ENCODE data around the gene XXYLT1. TPM values are rescaled to one million over a fixed set of nuclear protein-coding genes. Genes with fewer than 3 reads are reported as not detected.

The XXYLT1 gene
- total RNA-seq, 1 donor from 2014 or later, result 8.9 TPM

DNA sequence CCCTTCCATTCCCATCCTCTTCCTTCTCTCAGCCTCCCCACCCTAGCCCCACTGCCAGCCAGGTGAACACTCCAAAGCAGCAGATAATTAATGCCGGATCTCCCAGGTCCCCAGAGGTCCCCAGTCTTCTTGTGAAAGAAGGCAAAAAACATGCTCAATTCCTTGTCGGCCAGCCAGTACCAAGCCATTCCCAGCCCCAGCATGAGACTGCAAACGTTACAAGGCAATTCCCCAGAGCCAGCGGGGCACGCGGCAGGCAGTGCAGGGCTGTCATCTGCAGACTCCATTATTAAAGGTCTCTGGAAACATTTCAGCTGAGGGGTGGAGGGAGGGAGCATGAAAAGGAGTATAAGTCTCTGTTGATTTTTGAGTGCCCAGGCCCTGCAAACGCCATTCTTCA lies 117.8 kb downstream of the XXYLT1 start:
- Histone ChIP-seq H3K36me3 (no peaks in the 10 kb centered on the region), H3K4me1 (peaks cover 82% of the 10 kb centered on the region), H3K9me3 (no peaks in the 10 kb centered on the region), H3K4me3 (no peak overlapping the region), H3K27ac (peak overlapping the region; percentile 90), H3K27me3 (ENCODE audit: low read depth) (no peaks in the 10 kb centered on the region)
- TF ChIP-seq, protein P1, sequence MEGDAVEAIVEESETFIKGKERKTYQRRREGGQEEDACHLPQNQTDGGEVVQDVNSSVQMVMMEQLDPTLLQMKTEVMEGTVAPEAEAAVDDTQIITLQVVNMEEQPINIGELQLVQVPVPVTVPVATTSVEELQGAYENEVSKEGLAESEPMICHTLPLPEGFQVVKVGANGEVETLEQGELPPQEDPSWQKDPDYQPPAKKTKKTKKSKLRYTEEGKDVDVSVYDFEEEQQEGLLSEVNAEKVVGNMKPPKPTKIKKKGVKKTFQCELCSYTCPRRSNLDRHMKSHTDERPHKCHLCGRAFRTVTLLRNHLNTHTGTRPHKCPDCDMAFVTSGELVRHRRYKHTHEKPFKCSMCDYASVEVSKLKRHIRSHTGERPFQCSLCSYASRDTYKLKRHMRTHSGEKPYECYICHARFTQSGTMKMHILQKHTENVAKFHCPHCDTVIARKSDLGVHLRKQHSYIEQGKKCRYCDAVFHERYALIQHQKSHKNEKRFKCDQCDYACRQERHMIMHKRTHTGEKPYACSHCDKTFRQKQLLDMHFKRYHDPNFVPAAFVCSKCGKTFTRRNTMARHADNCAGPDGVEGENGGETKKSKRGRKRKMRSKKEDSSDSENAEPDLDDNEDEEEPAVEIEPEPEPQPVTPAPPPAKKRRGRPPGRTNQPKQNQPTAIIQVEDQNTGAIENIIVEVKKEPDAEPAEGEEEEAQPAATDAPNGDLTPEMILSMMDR (IDR thresholded peaks at IDR 0.05), result no peak
- ATAC-seq (no peak), DNase-seq (no peak)
- intact Hi-C loops (cut with DNase I), result no loop called here

DNA sequence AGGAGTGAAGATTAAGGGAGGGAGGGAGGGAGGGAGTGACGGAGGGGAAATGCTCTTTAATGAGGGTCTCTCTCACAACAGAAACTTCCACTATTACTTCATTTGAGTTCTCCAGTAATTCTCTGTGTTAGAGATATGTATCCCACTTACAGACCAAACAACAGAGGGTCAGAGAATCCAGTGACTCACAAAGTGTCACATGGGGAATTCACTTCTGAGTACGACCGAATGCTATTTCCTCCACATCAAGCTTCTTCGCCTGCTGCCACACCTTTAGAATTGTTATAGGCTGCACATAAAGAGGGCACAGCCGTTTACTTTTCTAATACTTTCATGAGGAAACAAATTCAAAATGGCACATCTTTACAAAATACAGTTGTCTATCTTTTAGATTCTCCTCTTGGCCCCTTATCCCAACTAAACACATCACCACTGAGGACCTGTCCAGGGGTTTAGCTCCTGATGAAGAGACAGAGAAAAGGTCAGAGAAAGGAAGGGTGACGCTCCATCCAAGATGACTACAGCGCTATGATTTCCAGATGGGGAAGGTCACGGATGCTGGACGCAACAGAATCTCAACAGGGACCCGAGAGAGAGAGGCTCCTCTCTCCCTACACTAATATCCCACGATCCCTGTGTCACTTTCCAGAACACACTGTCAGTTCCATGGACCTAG lies 119.0 kb downstream of the XXYLT1 start:
- Histone ChIP-seq H3K27me3 (ENCODE audit: low read depth) (no peaks in the 10 kb centered on the region), H3K36me3 (no peaks in the 10 kb centered on the region), H3K27ac (peak overlapping the region; percentile 90), H3K9me3 (no peaks in the 10 kb centered on the region), H3K4me3 (no peak overlapping the region), H3K4me1 (peaks cover 91% of the 10 kb centered on the region)
- TF ChIP-seq, protein P1 (IDR thresholded peaks at IDR 0.05), result no peak
- intact Hi-C loops (cut with DNase I), result no loop called here
- no peak for DNase-seq
- no peak for ATAC-seq

DNA sequence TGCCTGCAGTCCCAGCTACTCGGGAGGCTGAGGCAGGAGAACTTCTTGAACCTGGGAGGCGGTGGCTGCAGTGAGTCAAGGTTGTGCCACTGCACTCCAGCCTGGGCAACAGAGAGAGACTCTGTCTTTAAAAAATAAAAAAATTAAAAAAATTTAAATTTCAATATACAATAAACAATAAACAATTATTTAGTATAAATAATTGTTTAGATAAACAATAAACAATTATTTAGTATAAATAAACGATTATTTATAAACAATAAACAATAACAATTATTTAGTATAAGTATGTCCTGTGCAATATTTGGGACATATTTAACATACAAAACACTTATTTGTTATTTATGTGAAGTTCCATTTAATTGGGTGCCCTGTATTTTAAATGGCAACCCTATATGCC lies 119.6 kb downstream of the XXYLT1 start:
- Histone ChIP-seq H3K4me1 (peaks cover 96% of the 10 kb centered on the region), H3K4me3 (no peak overlapping the region), H3K36me3 (no peaks in the 10 kb centered on the region), H3K9me3 (no peaks in the 10 kb centered on the region), H3K27me3 (ENCODE audit: low read depth) (no peaks in the 10 kb centered on the region), H3K27ac (peak overlapping the region; percentile 83)
- DNase-seq, result no peak
- intact Hi-C loops (cut with DNase I), result no loop called here
- no peak for ATAC-seq
- TF ChIP-seq, protein P1 (IDR thresholded peaks at IDR 0.05), result no peak

DNA sequence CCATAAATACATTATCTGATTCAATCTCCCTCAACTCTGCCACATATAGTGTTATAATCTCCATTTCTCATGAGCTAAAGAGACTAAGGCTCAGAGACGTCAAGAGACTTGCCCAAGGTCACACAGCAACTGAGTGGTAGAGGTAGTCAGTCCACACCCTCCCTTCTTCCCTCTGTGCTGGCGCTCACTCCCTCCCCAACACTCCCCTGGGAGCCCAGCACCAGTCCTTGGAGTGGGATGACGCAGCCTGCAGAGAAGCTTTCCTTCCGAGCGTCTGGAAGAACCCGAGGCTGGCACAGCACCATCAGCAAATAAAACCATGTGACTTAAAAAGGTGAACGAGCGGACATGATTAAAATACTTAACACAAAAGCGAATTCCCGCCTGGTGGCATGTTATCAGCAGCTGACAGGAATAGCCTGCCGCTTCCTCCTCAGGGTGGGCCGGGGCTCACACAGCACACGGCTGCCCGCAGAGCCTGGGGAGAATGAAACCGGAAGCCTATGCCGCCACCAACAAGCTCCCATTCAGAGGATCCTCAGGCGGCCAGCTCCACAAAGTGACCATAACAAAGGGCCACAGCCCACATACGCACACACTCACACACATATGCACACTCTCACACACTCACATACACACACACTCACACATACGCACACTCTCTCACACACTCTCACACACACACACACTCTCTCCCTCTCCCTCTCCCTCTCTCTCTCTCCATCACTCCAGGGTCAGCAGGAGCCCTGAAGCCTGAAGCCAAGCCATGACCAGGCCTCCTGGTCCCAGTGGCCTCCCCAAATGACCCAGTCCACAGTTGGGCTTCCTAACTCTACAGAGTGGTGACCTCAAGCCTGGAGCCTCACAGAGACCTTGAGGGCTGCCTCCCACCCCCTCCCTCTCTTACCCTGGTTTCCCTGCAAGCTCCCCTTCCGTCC lies 120.5 kb downstream of the XXYLT1 start:
- DNase-seq (peak; percentile 86), ATAC-seq (peak; percentile 88 to 89)
- TF ChIP-seq, protein P1 (IDR thresholded peaks at IDR 0.05), result no peak
- Histone ChIP-seq H3K4me3 (peak overlapping the region; percentile 40), H3K27me3 (ENCODE audit: low read depth) (no peaks in the 10 kb centered on the region), H3K9me3 (no peaks in the 10 kb centered on the region), H3K27ac (peak overlapping the region; percentile 83), H3K4me1 (peaks cover 94% of the 10 kb centered on the region), H3K36me3 (no peaks in the 10 kb centered on the region)
- intact Hi-C loops (cut with DNase I), result no loop called here

DNA sequence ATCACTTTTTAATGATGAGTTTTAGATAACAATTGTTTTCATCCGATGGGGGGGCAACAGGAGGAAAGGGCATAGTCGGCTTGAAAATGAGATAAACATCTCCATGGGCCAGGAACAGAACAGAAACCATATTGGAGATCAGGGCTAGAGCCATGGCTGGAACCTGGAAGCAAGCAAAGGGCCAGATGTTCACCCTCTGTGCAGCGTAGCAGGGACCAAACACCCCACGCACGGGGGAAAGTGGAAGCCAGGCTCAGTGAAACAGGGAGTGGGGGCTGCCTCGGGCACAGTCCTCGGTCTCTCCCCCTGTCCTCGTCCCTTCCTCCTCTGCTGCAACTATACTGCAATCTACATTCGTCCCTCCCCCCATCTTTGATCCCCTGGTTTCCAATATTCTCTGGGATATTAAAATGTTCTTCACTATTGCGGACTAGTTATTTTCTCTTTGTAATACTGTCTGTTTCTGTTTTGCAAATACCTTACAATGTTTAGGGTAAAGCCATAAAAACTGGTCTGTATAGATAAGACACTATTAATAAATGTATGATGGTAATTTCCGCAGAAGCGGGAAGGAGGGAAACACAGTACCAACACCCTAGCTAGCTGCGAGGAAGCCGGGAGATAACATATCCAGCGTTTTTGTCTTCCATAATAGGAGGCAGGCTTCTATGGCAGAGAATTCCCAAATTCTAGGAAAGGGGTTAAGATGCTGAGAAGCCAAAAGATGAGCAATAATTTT lies 121.5 kb downstream of the XXYLT1 start:
- Histone ChIP-seq H3K36me3 (no peaks in the 10 kb centered on the region), H3K27ac (peak overlapping the region; percentile 83), H3K4me3 (peak overlapping the region; percentile 40), H3K9me3 (no peaks in the 10 kb centered on the region), H3K4me1 (peaks cover 84% of the 10 kb centered on the region), H3K27me3 (ENCODE audit: low read depth) (no peaks in the 10 kb centered on the region)
- ATAC-seq (no peak), DNase-seq (no peak)
- intact Hi-C loops (cut with DNase I), result no loop called here
- TF ChIP-seq, protein P1 (IDR thresholded peaks at IDR 0.05), result no peak
